ENCODE data around the gene CTDSPL. TPM values are rescaled to one million over a fixed set of nuclear protein-coding genes. Genes with fewer than 3 reads are reported as not detected.

The CTDSPL gene
- total RNA-seq, 4 donors from 2014 or later = 33.4 to 72.6 (median 54.0) TPM

DNA sequence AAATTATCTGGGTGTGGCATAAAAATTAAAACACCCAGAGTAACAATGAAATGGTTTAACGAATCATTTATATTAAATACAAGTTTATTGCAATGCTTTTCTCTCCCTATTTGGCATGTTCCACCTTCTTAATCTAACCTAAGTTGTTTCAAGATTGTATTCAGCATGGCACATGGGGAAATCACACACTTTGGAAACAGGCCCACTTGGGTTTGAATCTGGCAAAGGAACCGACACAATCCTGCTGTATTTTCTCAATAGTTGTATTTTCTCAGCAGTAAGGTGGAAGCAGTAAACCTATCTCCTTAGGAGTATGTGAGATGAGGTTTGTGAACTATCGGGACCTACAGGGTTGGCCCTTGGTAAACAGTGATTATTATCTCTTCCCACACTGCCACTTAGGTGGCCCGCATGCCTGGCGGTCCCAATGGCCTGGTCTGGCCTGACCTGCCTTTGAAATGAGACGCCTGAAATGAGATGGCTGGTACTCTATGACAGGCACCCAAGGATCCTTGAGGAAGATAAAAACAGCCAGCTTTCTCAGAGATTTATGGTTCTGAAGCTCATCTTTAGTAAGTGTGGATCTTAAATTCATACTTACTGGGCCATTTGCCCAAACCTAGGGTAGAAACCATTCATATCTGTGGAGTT lies 83.6 kb downstream of the CTDSPL start:
- Histone ChIP-seq H3K36me3 (peaks cover 0 to 5% of the 10 kb centered on the region in 2 donors), H3K4me3 (no peak overlapping the region), H3K27me3 (no peaks in the 10 kb centered on the region), H3K27ac (peak overlapping the region in 3 of 4 donors; percentile 42 to 69 (median 44)), H3K4me1 (peaks cover 0 to 71% (median 37%) of the 10 kb centered on the region in 3 donors), H3K9me3 (no peaks in the 10 kb centered on the region)
- no peak for ATAC-seq
- WGBS, 2 donors (ENCODE audit: low coverage in 1 of 2) = 48 to 50% methylated on average over 4 to 6 of the region's 6 CpGs
- TF ChIP-seq POLR2A (IDR thresholded peaks at IDR 0.05) = no peak
- TF ChIP-seq, protein P1, sequence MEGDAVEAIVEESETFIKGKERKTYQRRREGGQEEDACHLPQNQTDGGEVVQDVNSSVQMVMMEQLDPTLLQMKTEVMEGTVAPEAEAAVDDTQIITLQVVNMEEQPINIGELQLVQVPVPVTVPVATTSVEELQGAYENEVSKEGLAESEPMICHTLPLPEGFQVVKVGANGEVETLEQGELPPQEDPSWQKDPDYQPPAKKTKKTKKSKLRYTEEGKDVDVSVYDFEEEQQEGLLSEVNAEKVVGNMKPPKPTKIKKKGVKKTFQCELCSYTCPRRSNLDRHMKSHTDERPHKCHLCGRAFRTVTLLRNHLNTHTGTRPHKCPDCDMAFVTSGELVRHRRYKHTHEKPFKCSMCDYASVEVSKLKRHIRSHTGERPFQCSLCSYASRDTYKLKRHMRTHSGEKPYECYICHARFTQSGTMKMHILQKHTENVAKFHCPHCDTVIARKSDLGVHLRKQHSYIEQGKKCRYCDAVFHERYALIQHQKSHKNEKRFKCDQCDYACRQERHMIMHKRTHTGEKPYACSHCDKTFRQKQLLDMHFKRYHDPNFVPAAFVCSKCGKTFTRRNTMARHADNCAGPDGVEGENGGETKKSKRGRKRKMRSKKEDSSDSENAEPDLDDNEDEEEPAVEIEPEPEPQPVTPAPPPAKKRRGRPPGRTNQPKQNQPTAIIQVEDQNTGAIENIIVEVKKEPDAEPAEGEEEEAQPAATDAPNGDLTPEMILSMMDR (IDR thresholded peaks at IDR 0.05) = no peak
- no peak for TF ChIP-seq POLR2AphosphoS5 (IDR thresholded peaks at IDR 0.05)
- TF ChIP-seq EP300 (IDR thresholded peaks at IDR 0.05) = no peak

DNA sequence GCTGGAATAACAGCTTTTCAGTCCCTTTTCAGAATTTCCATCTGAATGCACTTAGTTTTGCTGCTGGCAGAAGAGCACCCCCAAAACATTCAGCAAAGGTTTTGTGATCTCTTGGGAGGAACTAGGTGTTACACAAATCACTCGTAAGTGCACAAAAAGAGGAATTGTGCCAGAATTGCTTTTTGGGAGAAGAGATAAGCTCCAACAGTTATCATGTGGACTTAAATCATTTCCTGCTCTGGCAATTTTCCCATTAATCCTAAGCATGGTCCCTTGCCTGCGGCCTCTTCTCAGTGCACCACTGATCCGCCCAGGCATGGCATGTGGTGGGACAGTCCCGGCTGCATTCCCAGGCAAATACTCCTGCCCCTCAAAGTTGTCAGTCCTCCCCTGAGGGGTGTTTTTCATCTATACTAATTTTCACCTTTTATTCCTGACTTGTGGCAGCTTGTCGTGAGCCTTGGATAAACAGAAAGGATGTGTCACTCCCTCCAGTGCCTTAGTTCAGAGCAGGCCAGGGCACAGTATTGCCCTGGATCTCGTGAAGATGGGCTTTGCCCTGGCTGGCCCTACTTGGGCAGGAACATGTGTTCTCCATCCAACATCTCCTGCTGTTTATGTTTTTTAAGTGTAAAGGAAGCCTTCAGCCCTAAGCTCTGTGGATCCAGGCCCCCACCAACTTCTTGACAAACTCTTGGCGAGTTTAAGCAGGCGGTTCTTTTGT lies 84.3 kb downstream of the CTDSPL start:
- ATAC-seq = peak; percentile 29
- Histone ChIP-seq H3K27ac (peak overlapping the region in 3 of 4 donors; percentile 42 to 69 (median 44)), H3K36me3 (peaks cover 0 to 5% of the 10 kb centered on the region in 2 donors), H3K27me3 (no peaks in the 10 kb centered on the region), H3K4me1 (peaks cover 0 to 64% (median 37%) of the 10 kb centered on the region in 3 donors), H3K9me3 (no peaks in the 10 kb centered on the region), H3K4me3 (no peak overlapping the region)
- 18 to 49% methylated on average over 5 to 7 of the region's 8 CpGs for WGBS, 2 donors (ENCODE audit: low coverage in 1 of 2)
- TF ChIP-seq POLR2AphosphoS5 (IDR thresholded peaks at IDR 0.05) = no peak
- TF ChIP-seq, protein P1 (IDR thresholded peaks at IDR 0.05) = no peak
- TF ChIP-seq EP300 (IDR thresholded peaks at IDR 0.05) = no peak
- no peak for TF ChIP-seq POLR2A (IDR thresholded peaks at IDR 0.05)

DNA sequence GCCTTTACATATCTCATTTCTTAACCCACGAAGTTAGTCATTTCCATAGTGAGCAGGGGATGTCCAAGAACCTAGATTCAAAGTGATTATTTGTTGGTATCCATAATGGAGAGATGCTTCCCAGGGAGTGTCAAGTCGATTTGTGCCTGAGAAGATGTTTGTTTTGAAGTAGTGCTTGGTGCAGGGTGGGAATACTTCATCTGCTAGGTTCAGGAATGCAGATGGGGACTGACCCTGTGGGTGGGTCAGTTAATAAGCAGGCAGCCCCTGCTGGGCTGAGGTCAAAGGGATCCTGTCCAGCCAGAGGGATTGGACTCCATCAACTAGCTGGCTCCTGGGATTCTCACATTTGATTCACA lies 84.8 kb downstream of the CTDSPL start:
- no peak for TF ChIP-seq POLR2AphosphoS5 (IDR thresholded peaks at IDR 0.05)
- TF ChIP-seq, protein P1 (IDR thresholded peaks at IDR 0.05) = no peak
- TF ChIP-seq EP300 (IDR thresholded peaks at IDR 0.05) = no peak
- TF ChIP-seq POLR2A (IDR thresholded peaks at IDR 0.05) = no peak
- Histone ChIP-seq H3K9me3 (no peaks in the 10 kb centered on the region), H3K27ac (peak overlapping the region in 3 of 4 donors; percentile 42 to 69 (median 44)), H3K36me3 (peaks cover 0 to 5% of the 10 kb centered on the region in 2 donors), H3K27me3 (no peaks in the 10 kb centered on the region), H3K4me1 (peaks cover 0 to 58% (median 36%) of the 10 kb centered on the region in 3 donors), H3K4me3 (no peak overlapping the region)
- ATAC-seq = no peak
- WGBS, 2 donors (ENCODE audit: low coverage in 1 of 2) = 12% methylated on average over 2 of the region's 2 CpGs; no CpG with 5 or more reads in 1 of the 2 donors

DNA sequence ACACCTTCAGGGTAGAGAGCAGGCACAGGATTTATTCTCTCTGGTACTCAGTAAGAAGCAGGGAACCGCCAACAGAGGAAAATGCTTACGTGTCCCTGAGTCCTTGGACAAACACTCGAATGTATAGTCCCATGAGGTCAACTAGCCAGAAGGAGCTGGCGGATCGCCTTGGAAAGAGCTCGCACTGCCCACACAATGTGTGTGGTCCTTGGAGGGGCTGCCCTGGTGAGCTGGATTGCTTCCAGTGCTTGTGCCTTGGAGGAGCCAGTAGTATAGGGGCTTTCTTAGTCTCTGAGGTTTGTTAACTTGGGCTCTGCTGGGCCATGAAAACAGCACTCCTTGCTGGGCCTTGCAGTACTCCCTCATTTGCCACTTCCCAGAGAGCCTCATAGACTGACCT lies 88.2 kb downstream of the CTDSPL start:
- TF ChIP-seq POLR2A (IDR thresholded peaks at IDR 0.05) = no peak
- no peak for TF ChIP-seq POLR2AphosphoS5 (IDR thresholded peaks at IDR 0.05)
- TF ChIP-seq EP300 (IDR thresholded peaks at IDR 0.05) = no peak
- TF ChIP-seq, protein P1 (IDR thresholded peaks at IDR 0.05) = no peak
- no peaks in the 10 kb centered on the region for H3K9me3 ChIP-seq
- H3K27me3 ChIP-seq = no peaks in the 10 kb centered on the region
- H3K4me1 ChIP-seq = peaks cover 0 to 42% (median 17%) of the 10 kb centered on the region in 3 donors
- peak overlapping the region in 2 of 4 donors; percentile 2 to 30 for H3K27ac ChIP-seq
- WGBS, 2 donors (ENCODE audit: low coverage in 1 of 2) = 60 to 76% methylated on average over 1 to 2 of the region's 6 CpGs
- H3K36me3 ChIP-seq = peaks cover 0 to 8% of the 10 kb centered on the region in 2 donors
- no peak overlapping the region for H3K4me3 ChIP-seq
- ATAC-seq = no peak
